Measurements from ENCODE around the gene ZNF267. TPM values are rescaled to one million over a fixed set of nuclear protein-coding genes. Genes with fewer than 3 reads are reported as not detected.
"Not testable (repeated sequence)": the region's sequence is repeated elsewhere in the genome, so short reads cannot be mapped to it uniquely, and the experiment has no call there.

ZNF267 gene
- total RNA-seq, 4 donors from 2014 or later: 10.6 to 51.2 (median 12.0) TPM

- Histone ChIP-seq H3K27ac (peak overlapping the region in 3 of 4 donors; percentile 5 to 43 (median 11)), H3K9me3 (no peaks in the 10 kb centered on the region)
- TF ChIP-seq POLR2A (IDR thresholded peaks at IDR 0.05) (no peak), CTCF (IDR thresholded peaks at IDR 0.05) (no peak)
Observed at GRCh38 chr16:31880322-31880979, 6.8 kb downstream of the ZNF267 start.

GRCh38 chr16:31886227-31886626 lies 12.6 kb downstream of the ZNF267 start:
- no peak overlapping the region for H3K27ac ChIP-seq
- no peaks in the 10 kb centered on the region for H3K27me3 ChIP-seq
- peaks cover 0 to 6% (median 0%) of the 10 kb centered on the region in 4 donors for H3K9me3 ChIP-seq
- DNase-seq: no peak
- H3K4me3 ChIP-seq: no peak overlapping the region
- peaks cover 0 to 69% (median 0%) of the 10 kb centered on the region in 3 donors for H3K36me3 ChIP-seq
- TF ChIP-seq CTCF (IDR thresholded peaks at IDR 0.05) (no peak), POLR2A (IDR thresholded peaks at IDR 0.05) (no peak)
- no peaks in the 10 kb centered on the region for H3K4me1 ChIP-seq

More at GRCh38 chr16:31880322-31880979, 6.8 kb downstream of the ZNF267 start:
- peaks cover 0 to 41% (median 18%) of the 10 kb centered on the region in 4 donors for H3K4me1 ChIP-seq
- no peak overlapping the region for H3K4me3 ChIP-seq
- no peaks in the 10 kb centered on the region for H3K27me3 ChIP-seq
- H3K36me3 ChIP-seq: peaks cover 0 to 17% (median 0%) of the 10 kb centered on the region in 3 donors
- no peak for DNase-seq

- H3K9me3 ChIP-seq: peaks cover 0 to 9% (median 0%) of the 10 kb centered on the region in 4 donors
- H3K4me1 ChIP-seq: no peaks in the 10 kb centered on the region
- no peak overlapping the region for H3K4me3 ChIP-seq
- H3K27ac ChIP-seq: no peak overlapping the region
- no peaks in the 10 kb centered on the region for H3K27me3 ChIP-seq
- no peak for DNase-seq
- TF ChIP-seq CTCF (IDR thresholded peaks at IDR 0.05): no peak
- TF ChIP-seq POLR2A (IDR thresholded peaks at IDR 0.05): no peak
- H3K36me3 ChIP-seq: peaks cover 0 to 93% (median 0%) of the 10 kb centered on the region in 3 donors
Observed at GRCh38 chr16:31888735-31889134, 15.1 kb downstream of the ZNF267 start.

- not testable (repeated sequence) for H3K4me3 ChIP-seq, H3K27ac ChIP-seq, H3K27me3 ChIP-seq, H3K4me1 ChIP-seq, DNase-seq
- Histone ChIP-seq H3K36me3 (peaks cover 0 to 96% (median 0%) of the 10 kb centered on the region in 3 donors), H3K9me3 (peaks cover 0 to 18% (median 0%) of the 10 kb centered on the region in 4 donors)
Observed at GRCh38 chr16:31892111-31892510, 18.5 kb downstream of the ZNF267 start.

- H3K27me3 ChIP-seq: no peaks in the 10 kb centered on the region
- H3K27ac ChIP-seq: no peak overlapping the region
- peaks cover 0 to 92% (median 0%) of the 10 kb centered on the region in 3 donors for H3K36me3 ChIP-seq
- peaks cover 0 to 23% (median 0%) of the 10 kb centered on the region in 4 donors for H3K9me3 ChIP-seq
- H3K4me3 ChIP-seq: no peak overlapping the region
- no peaks in the 10 kb centered on the region for H3K4me1 ChIP-seq
- DNase-seq: no peak
- TF ChIP-seq CTCF (IDR thresholded peaks at IDR 0.05) (no peak), POLR2A (IDR thresholded peaks at IDR 0.05) (no peak)
Observed at GRCh38 chr16:31893824-31894223, 20.2 kb downstream of the ZNF267 start.

- Histone ChIP-seq H3K4me3 (no peak overlapping the region), H3K36me3 (peaks cover 0 to 75% (median 0%) of the 10 kb centered on the region in 3 donors), H3K27ac (no peak overlapping the region), H3K4me1 (no peaks in the 10 kb centered on the region), H3K27me3 (no peaks in the 10 kb centered on the region), H3K9me3 (peaks cover 0 to 24% (median 0%) of the 10 kb centered on the region in 4 donors)
- DNase-seq: no peak
- TF ChIP-seq POLR2A (IDR thresholded peaks at IDR 0.05) (no peak), CTCF (IDR thresholded peaks at IDR 0.05) (no peak)
Observed at GRCh38 chr16:31897283-31897682, 23.7 kb downstream of the ZNF267 start.
